Measurements from ENCODE around the gene ERO1B.
"Not testable (repeated sequence)": the region's sequence is repeated elsewhere in the genome, so short reads cannot be mapped to it uniquely, and the experiment has no call there.

Gene ERO1B, protein sequence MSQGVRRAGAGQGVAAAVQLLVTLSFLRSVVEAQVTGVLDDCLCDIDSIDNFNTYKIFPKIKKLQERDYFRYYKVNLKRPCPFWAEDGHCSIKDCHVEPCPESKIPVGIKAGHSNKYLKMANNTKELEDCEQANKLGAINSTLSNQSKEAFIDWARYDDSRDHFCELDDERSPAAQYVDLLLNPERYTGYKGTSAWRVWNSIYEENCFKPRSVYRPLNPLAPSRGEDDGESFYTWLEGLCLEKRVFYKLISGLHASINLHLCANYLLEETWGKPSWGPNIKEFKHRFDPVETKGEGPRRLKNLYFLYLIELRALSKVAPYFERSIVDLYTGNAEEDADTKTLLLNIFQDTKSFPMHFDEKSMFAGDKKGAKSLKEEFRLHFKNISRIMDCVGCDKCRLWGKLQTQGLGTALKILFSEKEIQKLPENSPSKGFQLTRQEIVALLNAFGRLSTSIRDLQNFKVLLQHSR

DNA sequence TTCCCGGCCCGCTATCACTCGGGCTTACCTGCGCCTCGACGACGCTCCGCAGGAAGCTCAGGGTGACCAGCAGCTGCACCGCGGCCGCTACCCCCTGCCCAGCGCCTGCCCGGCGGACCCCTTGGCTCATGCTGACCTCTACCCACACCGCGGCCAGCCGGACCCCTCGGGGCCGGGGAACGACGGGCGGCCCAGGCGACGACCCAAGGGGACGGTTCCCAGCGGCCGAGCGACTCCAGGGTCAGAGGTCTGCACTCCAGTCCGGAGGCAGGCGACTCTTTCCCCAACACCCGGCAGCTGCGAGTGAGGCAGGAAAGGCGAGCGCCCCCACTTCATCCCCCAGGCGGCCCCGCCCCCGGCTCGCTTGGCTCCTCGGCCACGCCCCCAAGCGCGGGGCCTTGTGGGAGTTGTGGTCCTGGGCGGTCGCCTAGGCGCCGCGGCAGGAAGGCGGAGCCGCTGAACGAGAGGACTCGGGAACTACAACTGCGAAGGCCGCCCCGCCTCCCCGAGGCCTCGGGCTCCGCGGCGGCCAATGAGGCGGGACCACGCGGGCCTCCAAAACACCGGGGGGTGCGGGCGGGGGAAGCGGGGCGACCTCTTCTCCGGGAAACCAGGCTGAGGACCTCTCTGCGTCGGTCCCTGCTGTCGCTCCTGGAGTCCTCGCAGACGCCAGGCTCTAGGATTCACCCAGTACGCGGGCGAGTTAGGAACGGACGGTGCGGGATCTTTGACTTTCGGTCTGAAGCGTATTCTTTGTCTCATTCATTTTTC, at the start of gene ERO1B:
Gene ERO1B, minus strand, starts transcription at position 305 of the 771 bp plus-strand sequence. Its CDS starts 175 bp downstream, at position 130.
- DNase-seq = peak; percentile 98

DNA sequence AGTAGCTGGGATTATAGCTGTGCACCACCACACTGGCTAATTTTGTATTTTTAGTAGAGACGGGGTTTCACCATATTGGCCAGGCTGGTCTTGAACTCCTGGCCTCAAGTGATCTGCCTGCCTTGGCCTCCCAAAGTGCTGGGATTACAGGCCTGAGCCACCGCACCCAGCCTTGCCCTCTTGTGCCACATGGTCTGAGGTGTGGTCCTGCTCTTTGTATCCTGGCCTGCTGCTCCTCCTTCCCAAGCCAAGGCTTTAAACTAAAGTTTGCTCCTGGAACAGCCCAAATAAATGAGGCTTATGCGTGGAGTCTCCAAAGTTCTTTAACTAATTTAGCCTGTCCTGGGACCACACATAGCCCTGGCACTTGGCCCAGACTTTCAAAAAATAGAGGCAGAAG, 49.7 kb upstream of the ERO1B start:
- DNase-seq = not testable (repeated sequence)

DNA sequence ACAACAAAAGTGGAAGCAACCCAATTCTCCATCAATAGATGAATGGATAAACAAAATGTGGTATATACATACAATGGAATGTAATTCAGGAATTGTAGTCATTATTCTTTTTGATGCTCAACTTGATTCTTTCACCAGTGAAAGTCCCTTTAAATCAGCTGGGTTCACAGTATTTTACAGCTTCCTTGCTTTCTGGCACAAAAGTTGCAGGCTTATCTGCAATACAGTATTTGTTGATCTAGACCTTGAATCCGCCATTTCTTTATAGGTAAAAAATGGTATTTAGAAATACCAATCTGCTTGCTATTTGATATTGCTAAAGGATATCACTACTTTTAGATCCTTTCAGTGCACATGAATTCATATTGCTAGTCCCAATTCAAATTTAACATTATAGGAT, 44.7 kb upstream of the ERO1B start:
- no peak for DNase-seq

DNA sequence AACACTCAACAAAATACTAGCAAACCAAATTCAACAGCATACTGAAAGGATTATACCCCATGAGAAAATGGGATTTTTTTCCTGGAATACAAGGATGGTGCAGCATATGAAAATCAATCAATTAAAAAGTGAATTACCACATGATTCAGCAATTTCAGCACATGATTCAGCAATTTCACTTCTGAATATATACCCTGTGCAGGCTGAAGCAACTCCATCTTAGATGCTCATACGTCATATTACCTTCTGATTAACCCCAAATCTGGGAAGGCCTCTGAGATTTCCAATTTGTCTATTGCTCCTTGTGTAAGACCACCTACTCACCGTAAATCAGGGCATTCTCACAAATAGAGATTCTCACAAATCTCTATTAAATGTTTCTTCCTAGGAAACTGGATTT, 43.8 kb upstream of the ERO1B start:
- no peak for DNase-seq

DNA sequence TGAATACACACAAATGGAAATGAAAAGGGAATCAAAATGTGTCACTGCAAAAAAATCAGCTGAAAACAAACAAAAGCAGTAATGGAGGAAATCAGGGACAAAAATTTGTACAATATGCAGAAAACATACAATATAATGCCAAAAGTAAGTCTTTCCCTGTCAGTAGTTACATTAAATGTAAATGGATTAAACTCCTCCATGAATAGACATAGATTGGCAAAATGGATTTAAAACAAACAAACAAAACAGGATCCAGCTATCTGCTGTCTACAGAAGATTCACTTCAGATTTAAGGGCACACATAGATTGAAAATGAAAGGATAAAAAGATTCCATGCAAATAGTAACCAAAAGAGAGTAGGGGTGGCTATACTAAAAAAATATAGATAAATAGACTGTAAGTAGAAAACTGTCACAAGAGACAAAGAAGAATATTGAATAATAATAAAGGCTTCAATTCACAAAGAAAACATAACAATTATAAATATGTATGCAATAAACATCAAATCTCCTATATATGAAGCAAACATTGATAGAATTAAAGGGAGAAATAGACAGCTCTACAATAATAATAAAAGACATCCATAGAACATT, 42.2 kb upstream of the ERO1B start:
- DNase-seq = no peak

DNA sequence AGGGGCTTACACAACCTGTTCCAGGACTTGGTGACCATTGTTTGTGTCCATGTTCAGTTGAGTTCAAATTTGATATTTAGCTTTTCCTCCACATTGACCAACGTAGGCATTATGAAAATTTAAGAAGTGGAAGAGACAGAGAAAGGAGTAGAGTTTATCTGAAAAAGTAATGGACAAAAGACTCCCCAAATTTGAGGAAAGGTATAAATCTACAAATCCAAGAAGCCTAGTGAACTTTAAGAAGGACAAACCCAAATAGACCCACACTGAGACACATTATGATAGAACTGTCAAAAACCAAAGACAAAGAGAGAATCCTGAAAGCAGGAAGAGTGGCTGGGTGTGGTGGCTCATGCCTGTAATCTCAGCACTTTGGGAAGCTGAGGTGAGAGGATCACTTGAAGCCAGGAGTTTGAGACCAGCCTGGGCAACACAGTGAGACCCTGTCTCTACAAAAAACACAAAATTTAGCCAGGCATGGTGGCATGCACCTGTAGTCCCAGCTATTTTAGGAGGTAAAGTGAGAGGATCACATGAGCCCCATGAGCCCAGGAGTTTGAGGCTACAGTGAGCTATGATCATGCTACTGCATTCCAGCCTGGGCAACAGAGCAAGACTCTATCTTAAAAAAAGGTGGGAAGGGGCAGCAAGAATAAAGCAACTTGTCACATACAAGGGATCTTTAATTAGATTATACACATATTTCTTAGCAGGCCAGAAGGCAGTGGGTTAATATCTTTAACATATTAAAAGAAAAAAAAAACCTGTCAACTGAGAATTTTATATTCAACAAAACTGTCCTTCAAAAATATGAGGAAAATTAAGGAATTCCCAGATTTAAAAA, 41.0 kb upstream of the ERO1B start:
- DNase-seq = no peak

DNA sequence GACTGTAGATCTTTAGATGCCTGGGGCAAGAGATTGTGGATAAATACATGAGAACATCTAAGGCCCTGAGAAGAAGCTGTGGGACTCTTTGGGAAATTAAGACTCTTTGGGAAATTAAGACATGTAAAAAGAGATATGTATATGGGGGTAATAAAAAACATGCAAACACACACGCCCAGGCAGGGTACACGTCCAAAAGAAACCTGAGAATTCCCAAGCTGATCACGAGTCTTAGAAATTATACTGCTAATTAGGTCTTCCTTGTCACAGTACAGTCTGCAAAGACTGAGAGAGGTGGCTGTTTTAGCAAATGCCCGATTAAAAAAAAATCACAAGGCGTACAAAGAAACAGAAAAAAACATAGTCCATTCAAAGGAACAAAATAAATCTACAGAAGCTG, 39.3 kb upstream of the ERO1B start:
- DNase-seq = no peak

DNA sequence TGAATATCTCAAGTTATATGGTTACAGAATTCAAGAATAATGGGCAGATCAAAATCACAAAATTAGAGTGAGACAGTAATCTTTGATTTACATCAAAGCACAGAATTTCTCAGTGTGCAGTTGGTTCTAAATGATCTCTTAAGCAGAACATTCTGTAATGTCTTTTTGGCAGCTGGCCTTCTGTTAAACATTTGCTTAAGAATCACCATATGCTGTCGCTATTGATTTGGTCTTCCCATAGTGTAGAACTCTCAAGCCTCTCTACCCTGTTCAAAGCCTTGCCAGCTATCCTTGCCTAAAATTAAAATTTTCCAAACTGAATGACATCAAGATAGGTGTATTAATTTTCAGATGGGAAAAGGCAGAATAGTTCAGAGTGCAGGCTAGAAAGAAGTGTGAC, 38.9 kb upstream of the ERO1B start:
- DNase-seq = no peak

DNA sequence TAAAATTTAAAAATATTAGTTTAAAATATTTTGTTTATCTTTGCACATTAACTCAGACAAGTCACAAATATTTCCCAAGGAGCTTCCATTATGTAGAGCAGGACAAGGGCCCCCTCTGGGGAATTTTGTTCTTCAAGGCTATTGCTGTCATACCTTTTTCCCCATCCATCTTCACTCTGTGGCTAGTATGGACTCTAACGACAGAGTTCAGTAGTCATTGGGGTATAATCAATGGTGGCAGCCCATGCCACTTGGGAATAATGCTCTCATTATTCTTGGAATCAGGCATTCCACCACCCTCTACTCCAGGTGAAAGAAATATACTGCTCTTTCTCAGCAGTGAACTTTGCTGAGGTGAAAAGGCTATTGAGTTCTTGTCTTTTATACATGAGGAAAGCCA, 38.5 kb upstream of the ERO1B start:
- DNase-seq = no peak

DNA sequence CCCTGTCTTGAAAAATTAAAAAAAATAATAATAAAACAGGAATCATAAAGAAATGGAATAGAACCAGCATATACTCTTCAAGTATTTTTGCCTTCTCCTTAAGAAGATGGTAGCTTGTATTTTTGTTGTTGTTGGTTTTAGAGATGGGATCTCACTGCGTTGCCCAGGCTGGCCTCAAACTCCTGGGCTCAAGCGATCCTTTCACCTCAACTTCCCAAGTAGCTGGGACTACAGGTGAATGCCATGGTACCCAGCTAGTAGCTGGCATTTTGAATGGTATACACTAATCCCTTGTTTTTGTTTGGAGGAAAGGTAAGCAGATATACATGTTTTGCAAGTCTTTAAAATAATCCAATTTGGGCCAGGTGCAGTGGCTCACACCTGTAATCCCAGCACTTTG, 34.7 kb upstream of the ERO1B start:
- no peak for DNase-seq

DNA sequence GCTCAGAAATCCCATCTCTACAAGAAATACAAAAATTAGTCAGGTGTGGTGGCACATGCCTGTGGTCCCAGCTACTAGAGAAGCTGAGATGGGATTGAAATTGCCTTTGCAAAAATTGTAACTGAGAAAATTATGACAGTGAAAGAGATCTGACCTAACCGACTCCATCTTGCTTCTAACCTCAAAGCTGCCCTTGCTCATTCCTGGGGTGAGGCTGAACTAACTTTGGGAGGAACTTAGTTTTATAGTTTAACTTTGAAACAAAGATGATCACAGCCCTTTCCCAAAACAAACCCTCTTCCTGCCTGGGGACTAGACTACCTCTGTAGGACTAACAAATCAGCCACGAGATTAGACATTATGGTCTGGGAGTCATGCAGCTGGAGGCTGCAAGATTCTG, 33.8 kb upstream of the ERO1B start:
- DNase-seq = no peak

DNA sequence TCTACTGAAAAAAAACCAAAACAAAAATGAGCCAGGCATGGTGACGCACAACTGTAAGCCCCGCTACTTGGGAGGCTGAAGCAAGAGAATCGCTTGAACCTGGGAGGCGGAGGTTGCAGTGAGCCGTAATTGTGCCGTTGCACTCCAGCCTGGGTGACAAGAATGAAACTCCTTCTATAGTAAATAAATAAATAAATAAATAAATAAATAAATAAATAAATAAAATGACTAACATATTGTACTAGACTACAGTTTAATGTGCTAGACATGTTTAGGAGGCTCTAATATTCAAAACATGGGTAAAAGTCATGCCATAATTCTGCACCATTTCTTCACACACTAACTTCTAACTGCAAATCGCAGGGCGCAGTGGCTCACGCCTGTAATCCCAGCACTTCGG, 33.3 kb upstream of the ERO1B start:
- DNase-seq = no peak

DNA sequence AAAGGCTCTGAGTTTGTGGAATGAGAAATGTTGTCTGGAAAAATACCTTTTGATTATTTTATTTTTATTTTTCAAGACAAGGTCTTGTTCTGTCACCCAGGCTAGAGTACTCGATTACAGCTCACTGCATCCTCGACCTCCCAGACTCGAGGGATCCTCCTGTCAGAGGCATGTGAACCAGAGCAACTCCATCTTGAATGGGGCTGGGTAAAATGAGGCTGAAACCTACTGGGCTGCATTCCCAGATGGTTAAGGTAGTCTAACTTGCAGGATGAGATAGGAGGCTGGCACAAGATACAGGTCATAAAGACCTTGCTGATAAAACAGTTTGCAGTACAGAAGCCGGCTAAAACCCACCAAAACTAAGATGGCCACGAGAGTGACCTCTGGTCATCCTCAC, 32.3 kb upstream of the ERO1B start:
- not testable (repeated sequence) for DNase-seq

DNA sequence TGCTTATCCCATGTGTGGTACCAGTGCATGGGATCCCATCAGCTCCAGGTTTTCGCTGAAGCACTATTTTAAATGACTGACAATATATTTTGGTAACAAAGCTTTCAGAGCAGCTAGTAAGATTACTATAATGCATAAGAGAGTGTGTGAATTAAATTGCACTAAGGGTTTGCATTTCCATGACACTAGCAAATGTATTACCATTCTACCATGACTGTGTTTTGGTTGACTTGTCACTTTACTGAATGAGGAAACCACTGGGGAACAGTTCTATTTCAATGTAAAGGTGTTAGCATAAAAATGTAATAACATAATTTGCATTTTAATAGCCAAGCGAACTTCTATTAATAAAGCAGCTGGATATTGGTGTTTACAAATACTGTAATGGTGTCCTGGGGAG, 31.7 kb upstream of the ERO1B start:
- no peak for DNase-seq

DNA sequence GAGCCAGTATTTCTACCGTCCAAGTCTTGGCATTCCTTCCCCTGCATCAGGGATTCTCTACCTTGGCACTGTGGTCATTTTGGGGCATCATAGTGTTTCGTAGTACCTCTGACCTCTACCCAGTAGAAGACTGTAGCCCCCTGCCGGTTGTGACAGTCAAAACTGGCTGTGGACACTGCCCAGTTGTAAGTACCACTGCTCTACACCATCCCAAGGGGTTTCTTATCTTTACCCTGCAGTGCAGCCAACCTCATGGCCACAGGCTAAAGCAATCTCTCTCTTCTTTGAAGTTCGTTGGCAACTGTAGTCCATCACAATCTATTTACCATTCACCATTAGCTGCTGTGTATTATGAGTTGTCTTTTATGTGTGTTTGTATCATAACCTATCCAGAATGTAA, 29.3 kb upstream of the ERO1B start:
- no peak for DNase-seq

DNA sequence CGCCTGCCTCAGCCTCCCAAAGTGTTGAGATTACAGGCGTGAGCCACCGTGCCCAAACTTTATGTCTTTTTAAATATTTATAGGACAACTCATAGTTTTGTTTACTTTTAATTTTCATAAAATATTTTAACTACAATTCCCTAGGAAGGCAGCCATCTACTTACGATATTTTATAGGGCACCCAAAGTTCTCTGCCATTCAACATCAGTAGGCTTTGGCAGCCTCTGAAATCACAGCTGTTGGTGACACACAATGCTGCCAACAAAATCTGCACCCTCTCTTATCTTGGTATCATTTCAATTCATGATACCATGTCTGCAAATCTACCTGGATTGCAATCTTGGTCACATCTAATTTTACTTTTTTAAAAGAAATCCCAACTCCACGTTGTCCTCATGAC, 27.1 kb upstream of the ERO1B start:
- no peak for DNase-seq

DNA sequence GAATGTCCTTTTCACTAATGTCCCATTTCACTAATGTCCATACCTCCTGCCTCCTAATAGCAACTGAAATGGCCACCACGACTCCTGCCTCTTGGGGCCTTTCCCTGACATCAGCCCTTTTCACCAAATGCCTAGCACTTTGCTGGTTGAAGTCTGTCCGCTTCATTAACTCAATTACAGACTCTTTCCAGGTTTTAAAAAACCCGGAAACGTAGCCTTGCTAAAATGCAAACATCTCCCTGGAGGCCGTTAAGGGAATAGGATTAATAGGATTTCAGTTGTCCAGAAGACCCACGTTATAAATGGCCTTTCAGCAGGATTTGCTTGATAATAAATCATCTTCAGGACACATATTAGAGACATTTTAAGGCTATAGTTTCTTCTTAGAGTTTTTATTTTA, 25.7 kb upstream of the ERO1B start:
- no peak for DNase-seq

DNA sequence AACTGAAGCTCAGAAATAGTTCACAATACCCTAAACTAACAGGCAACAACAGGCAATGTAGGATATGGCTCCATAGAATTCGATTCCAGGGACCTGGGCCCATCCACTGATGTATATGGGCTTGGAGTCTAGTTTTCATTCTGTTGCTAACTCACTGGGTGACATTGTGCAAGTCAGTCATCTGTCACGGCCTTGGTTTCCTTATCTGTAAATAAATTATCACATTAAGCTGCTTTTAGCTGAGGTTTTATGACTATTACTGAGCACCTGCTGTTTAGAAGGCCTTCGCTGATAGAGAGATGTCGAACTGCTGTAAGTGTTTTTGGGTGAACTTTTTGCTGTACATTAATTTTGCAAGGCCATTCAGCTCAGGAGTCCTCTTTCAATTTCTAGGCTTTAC, 22.9 kb upstream of the ERO1B start:
- no peak for DNase-seq

DNA sequence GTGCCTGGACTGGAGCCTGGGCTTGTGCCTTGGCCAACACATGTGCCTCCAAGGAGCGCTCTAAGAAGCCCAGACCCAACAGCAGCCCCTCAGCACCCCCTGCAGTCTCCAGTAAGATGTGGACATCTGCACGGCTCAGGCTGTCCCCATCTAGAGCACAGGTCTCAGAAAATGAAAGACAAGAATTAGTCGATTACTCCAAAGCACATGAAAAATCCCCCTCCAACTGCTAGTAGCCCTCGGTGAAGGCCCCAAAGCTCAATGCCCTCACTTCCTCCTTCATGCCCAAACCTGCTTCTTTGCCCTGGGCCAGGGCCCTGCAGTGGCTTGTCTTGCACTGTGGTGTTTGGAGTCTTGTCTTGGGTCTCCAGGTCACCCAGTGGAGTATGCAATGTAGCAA, 21.9 kb upstream of the ERO1B start:
- no peak for DNase-seq

DNA sequence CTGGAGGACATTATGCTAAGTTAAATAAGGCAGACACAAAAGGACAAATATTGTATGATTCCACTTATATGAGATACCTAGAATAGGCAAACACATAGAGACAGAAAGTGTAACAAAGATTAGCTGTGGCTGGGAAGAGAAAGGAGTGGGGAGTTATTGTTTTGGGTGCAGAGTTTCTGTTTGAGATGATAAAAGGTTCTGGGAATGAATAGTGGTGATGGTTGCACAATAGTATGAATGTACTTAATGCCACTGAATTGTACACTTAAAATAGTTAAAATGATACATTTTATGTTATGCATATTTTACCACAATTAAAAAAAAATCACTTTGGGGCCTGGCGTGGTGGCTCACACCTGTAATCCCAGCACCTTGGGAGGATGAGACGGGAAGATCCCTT, 21.2 kb upstream of the ERO1B start:
- DNase-seq = no peak

DNA sequence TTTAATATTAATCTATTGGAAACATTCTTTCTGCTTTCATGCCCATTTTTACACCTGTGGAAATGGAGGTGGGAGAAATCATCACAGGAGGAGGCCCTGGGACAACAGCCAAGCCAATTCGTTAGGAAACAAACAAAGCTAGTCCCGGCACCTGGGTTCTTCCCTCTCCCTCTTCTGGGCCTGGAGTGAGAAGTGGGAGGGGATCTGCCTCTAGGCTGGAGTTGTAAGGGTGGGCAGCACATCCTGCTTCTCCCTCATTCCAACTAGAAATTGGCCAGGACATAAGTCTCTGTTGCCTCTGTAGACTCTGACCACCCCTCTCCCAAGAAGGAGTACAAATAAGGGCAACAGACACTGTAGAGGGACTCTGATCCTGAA, 20.2 kb upstream of the ERO1B start:
- DNase-seq = no peak

DNA sequence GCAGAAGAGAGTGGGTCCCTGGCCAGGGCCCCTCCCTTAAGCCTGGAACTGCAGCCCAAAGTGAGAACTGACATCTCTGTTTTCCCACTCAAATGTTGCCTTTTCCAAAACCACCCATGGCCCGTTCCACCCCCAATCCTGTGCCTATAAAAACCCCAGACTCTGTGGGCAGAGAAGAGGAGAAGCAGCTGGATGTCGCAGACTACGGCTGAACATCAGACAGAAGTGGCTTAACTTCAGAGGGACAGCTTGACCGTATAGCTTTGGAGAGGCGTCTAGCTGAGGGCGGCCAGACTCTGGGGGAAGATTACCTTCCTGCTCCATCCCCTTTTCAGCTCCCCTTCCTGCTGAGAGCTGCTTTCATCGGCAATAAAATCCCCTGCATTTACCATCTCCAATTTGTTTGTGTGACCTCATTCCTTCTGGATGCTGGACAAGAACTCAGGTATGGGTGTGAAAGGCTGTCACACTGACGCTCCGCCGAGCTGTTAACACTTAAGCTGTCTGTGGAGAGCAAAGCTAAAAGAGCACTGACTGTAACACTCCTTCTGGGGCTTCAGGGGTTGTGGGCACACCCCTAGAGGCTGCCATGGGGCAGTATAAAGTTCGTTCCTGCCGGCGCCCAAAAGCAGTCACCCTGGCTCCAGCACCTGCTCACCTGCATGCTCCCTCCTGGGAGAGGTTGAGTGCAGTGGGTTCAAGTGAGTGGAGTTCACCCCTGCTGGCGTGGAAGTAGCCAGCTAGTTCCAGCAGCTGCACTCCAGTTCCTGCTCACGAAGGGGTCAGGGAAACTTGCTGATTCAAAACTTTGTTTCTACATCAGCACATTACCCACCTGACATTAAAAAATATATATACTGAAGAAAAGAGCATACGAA, 19.6 kb upstream of the ERO1B start:
- DNase-seq = no peak

Data from activated T-cell treated with anti-CD3 and anti-CD28 coated beads, Interleukin-2, amount 50 U/mL, for 1 hour (primary cell).